Measurements from ENCODE around the gene C16orf78. TPM values are rescaled to one million over a fixed set of nuclear protein-coding genes. Genes with fewer than 3 reads are reported as not detected.
"Not testable (repeated sequence)": the region's sequence is repeated elsewhere in the genome, so short reads cannot be mapped to it uniquely, and the experiment has no call there.

Gene C16orf78
- total RNA-seq, 1 experiment from 2014 or later = not detected

GRCh38 chr16:49355933-49356665 is 17.5 kb upstream of the C16orf78 start:
- H3K4me2 ChIP-seq = no peak overlapping the region
- TF ChIP-seq EZH2 (IDR thresholded peaks at IDR 0.05; ENCODE audit: low read depth) = no peak
- TF ChIP-seq CTCF (conservative IDR thresholded peaks at IDR 0.05) = no peak
- H4K20me1 ChIP-seq (ENCODE audit: insufficient read depth) = no peaks in the 10 kb centered on the region
- H3K9me3 ChIP-seq (ENCODE audit: insufficient read depth, low read depth) = no peaks in the 10 kb centered on the region
- no peak overlapping the region for H3K4me3 ChIP-seq
- no peaks in the 10 kb centered on the region for H3K9me2 ChIP-seq (ENCODE audit: insufficient read depth)
- H3F3A ChIP-seq (ENCODE audit: insufficient read depth, low read depth) = no peaks in the 10 kb centered on the region
- no peak overlapping the region for H3K27ac ChIP-seq
- H3K4me1 ChIP-seq (replicated peaks; ENCODE audit: insufficient read depth) = no peaks in the 10 kb centered on the region
- no peak for DNase-seq
- ChIA-PET POLR2A (ENCODE audit: unreplicated experiment) (no interaction called here), CTCF (no interaction called here)
- intact Hi-C loops (cut with micrococcal nuclease; ENCODE audit: unreplicated experiment) = no loop called here
- H2AFZ ChIP-seq = no peak overlapping the region
- no TSS peak for BruUV-seq (replicated peaks)
- no peaks in the 10 kb centered on the region for H3K36me3 ChIP-seq (ENCODE audit: low read depth)
- H3K27me3 ChIP-seq (ENCODE audit: insufficient read depth, low read depth) = peaks cover 47% of the 10 kb centered on the region
- no peaks in the 10 kb centered on the region for H3K79me2 ChIP-seq (ENCODE audit: low read depth)

- Histone ChIP-seq H3K9me3 (ENCODE audit: insufficient read depth, low read depth) (no peaks in the 10 kb centered on the region), H4K20me1 (ENCODE audit: insufficient read depth) (no peaks in the 10 kb centered on the region), H3F3A (ENCODE audit: insufficient read depth, low read depth) (no peaks in the 10 kb centered on the region), H3K4me3 (no peak overlapping the region), H3K27ac (no peak overlapping the region), H3K27me3 (ENCODE audit: insufficient read depth, low read depth) (peaks cover 47% of the 10 kb centered on the region), H3K36me3 (ENCODE audit: low read depth) (no peaks in the 10 kb centered on the region), H3K79me2 (ENCODE audit: low read depth) (no peaks in the 10 kb centered on the region), H3K4me2 (no peak overlapping the region), H3K9me2 (ENCODE audit: insufficient read depth) (no peaks in the 10 kb centered on the region), H2AFZ (no peak overlapping the region), H3K4me1 (replicated peaks; ENCODE audit: insufficient read depth) (no peaks in the 10 kb centered on the region)
- no peak for TF ChIP-seq CTCF (conservative IDR thresholded peaks at IDR 0.05)
- no peak for TF ChIP-seq EZH2 (IDR thresholded peaks at IDR 0.05; ENCODE audit: low read depth)
- DNase-seq = no peak
- POLR2A ChIA-PET (ENCODE audit: unreplicated experiment) = no interaction called here
- intact Hi-C loops (cut with micrococcal nuclease; ENCODE audit: unreplicated experiment) = no loop called here
- CTCF ChIA-PET = no interaction called here
- BruUV-seq (replicated peaks) = no TSS peak
Measured at GRCh38 chr16:49356728-49357488, 16.7 kb upstream of the C16orf78 start.

- Histone ChIP-seq H3K27me3 (ENCODE audit: insufficient read depth, low read depth) (peaks cover 47% of the 10 kb centered on the region), H3K79me2 (ENCODE audit: low read depth) (no peaks in the 10 kb centered on the region), H4K20me1 (ENCODE audit: insufficient read depth) (no peaks in the 10 kb centered on the region), H3K36me3 (ENCODE audit: low read depth) (no peaks in the 10 kb centered on the region), H3K27ac (no peak overlapping the region), H3K4me3 (no peak overlapping the region), H3F3A (ENCODE audit: insufficient read depth, low read depth) (no peaks in the 10 kb centered on the region), H3K4me1 (replicated peaks; ENCODE audit: insufficient read depth) (no peaks in the 10 kb centered on the region), H2AFZ (no peak overlapping the region), H3K9me2 (ENCODE audit: insufficient read depth) (no peaks in the 10 kb centered on the region), H3K4me2 (no peak overlapping the region), H3K9me3 (ENCODE audit: insufficient read depth, low read depth) (no peaks in the 10 kb centered on the region)
- no TSS peak for BruUV-seq (replicated peaks)
- ChIA-PET CTCF (no interaction called here), POLR2A (ENCODE audit: unreplicated experiment) (no interaction called here)
- TF ChIP-seq EZH2 (IDR thresholded peaks at IDR 0.05; ENCODE audit: low read depth) (no peak), CTCF (conservative IDR thresholded peaks at IDR 0.05) (no peak)
- no peak for DNase-seq
- intact Hi-C loops (cut with micrococcal nuclease; ENCODE audit: unreplicated experiment) = no loop called here
Measured at GRCh38 chr16:49359591-49359990, 14.0 kb upstream of the C16orf78 start.

- H3K4me2 ChIP-seq; H3K9me3 ChIP-seq (ENCODE audit: insufficient read depth, low read depth); H2AFZ ChIP-seq; H3K36me3 ChIP-seq (ENCODE audit: low read depth); H4K20me1 ChIP-seq (ENCODE audit: insufficient read depth); H3K27ac ChIP-seq; H3K79me2 ChIP-seq (ENCODE audit: low read depth); POLR2A ChIA-PET (ENCODE audit: unreplicated experiment); DNase-seq; H3K4me1 ChIP-seq (replicated peaks; ENCODE audit: insufficient read depth); intact Hi-C loops (cut with micrococcal nuclease; ENCODE audit: unreplicated experiment); H3K9me2 ChIP-seq (ENCODE audit: insufficient read depth); BruUV-seq (replicated peaks); H3K4me3 ChIP-seq; CTCF ChIA-PET; H3F3A ChIP-seq (ENCODE audit: insufficient read depth, low read depth): not testable (repeated sequence)
- H3K27me3 ChIP-seq (ENCODE audit: insufficient read depth, low read depth) = peaks cover 30% of the 10 kb centered on the region
Measured at GRCh38 chr16:49361731-49362130, 11.9 kb upstream of the C16orf78 start.

Measured in PC-9 (cell line).